ENCODE results near the gene CACNA2D3.

The CACNA2D3 gene

DNA sequence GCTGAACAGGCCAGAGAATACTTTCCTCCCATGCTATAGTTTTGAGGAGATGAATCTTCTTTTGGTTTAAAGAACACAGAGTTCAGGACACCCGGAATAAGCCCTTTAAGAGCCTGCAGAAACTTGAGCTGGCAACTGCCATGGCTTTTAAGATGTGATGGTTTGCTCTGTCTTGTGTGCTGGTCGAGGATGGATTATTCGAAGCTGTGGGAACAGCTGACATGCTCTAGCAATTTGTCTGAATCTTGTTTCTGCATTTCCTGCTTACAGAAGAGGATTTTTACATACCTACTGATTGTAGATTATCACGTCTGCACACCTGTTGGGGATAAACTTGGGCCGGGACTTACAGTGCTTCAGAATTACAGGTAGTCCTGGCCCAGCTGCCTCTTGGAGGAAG, 408.6 kb downstream of the CACNA2D3 start:
- no peak for DNase-seq (ENCODE audit: low read depth)

DNA sequence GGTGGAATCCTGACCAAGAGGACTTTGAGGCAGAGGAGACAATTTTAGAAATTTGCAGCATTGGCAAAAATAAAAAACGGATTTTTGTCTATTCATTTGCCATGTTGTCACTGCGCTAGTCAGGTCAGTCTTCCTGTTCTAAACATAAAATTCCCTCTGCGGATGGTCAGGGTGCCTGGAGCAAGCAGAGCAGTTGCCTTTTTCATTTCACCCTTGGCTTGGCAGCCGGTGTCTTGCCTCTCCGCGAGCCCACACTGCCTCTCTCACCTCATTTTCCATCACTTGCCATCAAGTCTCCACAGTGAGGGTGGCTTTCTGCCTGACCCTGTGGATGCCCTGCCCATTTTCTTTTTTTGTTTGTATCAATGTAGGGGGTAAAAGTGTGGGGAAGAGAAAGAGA, 409.4 kb downstream of the CACNA2D3 start:
- DNase-seq (ENCODE audit: low read depth) = no peak

DNA sequence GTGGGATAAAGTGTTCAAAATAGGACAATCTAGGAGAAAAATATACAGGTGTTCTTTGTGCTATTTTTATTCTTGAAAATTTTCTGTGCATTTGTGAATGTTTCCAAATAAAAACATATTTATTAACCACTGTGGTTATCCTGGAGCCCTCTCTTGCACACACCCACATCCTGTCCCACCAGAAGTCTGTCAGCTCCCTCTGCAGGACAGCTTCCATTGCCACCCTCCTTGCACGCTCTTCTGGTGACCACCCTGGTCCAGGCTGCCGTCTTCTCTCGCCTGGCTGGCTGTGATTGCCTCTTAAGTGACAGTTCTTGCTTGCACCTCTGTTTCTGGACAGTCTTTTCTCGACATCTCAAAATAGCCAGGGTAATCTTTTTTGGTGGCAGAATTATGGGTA, 411.5 kb downstream of the CACNA2D3 start:
- no peak for DNase-seq (ENCODE audit: low read depth)

DNA sequence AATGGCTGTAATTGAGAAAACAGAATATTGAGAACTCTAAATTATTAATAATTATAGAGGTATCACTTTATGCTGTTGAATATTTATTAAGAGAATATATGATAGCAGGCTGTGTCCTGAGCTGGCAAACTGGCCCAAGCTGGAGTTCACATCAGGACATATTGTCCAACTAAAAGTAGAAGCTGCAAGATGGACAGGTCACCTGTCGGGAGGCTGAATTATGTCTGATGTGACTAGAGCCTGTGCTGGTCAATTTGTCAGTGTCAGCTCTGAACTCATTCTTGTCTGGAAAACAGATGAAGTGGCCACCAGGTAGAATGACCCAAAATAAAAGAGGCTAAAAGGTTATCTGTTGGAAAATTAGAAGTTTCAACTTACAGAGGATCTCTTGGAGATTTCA, 413.3 kb downstream of the CACNA2D3 start:
- no peak for DNase-seq (ENCODE audit: low read depth)

DNA sequence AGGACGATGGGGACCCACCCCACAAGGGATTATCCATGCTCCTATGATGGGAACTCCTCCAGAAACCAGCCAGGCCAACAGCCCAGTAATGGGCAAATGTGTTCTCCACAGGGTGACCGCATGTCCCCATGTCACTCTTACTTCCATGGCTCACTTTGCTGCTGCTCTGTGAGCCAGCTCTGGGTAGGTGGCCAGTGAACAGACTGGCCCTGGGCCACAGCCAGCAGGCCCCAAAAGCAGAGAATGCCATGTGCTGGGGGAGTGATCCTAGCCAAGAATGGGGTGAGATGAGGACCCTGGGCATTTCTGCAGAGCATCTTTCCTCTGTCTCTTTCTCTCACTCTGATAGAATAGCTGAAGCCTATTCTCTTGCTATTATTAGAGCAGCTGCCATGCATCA, 414.1 kb downstream of the CACNA2D3 start:
- no peak for DNase-seq (ENCODE audit: low read depth)

DNA sequence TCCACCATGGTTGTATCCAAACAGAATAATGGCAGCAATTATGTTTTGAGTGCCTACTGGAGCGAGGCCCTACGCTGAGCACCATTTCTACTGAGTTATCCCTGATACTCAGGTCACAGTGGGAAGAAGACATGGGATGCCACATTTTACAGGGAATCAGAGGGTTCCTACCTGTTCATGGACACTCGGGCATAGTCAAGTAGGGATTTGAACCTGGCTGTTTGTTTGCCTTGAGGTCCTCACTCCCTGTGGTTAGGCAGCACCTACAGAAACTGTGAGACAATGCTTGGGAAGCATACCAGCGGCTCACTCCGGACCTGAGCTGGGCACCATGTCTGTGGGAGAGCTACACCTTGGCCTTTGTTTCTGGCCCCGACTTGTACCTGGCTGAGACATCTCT, 415.2 kb downstream of the CACNA2D3 start:
- no peak for DNase-seq (ENCODE audit: low read depth)

DNA sequence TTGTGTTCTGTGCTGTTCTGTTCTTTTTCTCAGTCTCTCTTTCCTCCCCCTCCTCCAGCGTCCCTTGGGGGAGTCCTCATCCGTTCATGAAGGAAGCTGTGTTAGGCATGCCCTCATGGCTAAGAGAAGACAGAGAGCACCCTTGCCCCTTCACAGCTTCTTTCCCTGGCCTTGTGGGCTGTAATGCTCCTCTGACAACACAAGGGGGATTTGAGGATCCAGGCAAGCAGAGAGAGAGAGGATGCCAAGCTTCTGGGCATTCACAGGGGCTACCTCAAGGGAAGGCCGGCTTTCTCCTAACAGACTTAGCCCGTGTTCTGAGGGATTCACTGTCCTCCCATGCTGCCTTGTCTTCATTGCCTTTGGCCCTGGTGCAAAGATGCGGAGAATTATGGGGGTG, 416.0 kb downstream of the CACNA2D3 start:
- DNase-seq (ENCODE audit: low read depth) = no peak

DNA sequence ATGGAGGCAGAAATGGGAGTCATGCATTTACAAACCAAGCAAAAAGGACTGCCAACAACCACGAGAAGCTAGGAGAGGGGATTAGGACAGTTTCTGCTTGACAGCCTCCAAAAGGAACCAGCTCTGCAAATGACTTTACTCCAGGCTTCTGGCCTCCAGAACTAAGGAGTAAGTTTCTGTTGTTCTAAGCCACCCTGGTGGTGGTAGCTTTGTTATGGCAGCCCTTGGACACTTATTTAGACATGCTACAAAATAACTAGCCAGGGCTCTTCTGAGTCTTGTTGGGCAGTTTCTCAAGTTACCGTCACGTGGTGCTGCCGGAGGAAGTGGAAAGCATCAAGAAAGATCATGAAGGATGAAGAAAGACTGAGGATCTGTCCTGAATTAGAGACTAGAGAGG, 419.0 kb downstream of the CACNA2D3 start:
- no peak for DNase-seq (ENCODE audit: low read depth)

DNA sequence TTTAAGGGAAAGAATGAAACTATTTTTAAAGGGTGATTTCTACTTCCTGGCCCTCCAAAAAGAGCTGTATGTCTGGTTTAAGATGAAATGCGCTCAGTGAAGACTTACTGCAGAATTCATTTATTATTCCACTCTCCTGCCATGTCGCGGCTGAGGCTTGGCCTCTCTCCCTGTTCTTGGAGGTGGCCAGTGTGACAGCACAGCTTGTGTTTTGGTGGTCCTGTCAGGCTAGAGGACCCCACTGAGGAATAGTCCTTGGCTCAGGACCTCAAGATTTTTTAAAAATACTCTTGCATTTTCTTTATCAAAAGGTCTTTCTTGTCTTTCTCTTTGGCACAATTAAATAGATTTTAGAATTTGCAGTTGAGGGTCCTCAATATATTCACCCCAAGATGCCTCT, 421.1 kb downstream of the CACNA2D3 start:
- DNase-seq (ENCODE audit: low read depth) = no peak

DNA sequence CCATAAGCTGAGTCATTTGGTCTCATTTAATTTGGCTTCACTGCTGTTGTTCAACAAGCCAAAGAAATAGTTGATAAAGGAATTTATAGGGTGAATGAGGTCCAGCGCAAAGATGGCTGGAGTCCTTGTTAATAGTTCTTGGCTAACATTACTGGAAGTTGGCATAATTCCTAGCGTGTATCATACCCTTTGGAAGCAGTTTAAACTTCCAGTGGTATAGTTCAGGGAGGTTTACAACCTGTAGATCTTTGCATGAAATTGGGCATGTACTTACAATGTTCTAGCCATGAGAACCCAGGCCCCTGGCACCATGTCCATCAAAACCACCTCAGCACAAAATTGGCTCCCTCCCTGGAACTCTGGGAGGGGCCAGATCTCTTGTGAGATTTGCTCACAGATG, 424.7 kb downstream of the CACNA2D3 start:
- no peak for DNase-seq (ENCODE audit: low read depth)

DNA sequence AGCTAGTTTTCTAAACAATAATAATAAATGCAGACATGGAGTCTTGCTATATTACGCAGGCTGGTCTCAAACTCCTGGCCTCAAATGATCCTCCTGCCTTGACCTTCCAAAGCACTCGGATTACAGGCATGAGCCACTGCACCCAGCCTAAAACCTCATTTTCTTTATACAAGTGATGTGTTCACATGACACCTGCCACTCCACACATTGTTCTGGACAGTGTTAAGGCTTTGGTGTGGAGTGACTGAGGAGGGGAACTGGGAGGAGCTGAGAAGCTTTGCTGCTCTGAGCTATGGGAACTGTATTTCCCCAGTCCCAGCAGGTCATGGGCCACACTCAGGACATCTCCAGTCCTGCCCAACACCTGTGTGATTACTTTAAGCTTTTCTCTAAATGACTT, 425.5 kb downstream of the CACNA2D3 start:
- DNase-seq (ENCODE audit: low read depth) = no peak

DNA sequence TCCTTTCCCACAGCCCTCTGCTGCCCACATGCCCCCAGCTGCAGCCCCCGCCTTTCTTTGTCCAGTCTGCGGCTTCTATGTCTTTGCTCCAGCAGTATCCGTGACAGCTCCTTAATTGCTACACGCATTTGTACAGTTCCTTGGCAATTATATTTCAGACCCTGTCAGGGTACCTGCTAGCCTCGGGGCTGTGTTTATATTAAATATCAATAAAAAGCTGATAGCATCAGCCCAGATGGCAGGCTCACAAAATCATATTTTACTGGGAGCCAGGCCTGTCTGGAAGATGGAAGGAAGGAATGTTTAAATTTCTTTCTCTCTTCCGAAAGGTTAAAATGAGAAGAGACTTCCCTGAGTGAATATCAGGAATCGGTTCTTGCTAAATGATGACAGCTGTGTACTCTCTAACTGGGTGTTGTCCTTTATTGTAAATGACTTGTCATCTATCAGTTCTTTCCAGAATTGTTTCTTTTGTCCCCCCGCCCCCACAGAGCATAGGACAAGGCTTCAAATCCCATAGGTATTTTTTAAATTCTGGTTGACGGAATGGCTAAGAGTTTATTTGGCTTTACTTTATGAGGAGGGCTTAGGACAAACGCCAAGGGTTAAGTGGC, 427.4 kb downstream of the CACNA2D3 start:
- no peak for DNase-seq (ENCODE audit: low read depth)

DNA sequence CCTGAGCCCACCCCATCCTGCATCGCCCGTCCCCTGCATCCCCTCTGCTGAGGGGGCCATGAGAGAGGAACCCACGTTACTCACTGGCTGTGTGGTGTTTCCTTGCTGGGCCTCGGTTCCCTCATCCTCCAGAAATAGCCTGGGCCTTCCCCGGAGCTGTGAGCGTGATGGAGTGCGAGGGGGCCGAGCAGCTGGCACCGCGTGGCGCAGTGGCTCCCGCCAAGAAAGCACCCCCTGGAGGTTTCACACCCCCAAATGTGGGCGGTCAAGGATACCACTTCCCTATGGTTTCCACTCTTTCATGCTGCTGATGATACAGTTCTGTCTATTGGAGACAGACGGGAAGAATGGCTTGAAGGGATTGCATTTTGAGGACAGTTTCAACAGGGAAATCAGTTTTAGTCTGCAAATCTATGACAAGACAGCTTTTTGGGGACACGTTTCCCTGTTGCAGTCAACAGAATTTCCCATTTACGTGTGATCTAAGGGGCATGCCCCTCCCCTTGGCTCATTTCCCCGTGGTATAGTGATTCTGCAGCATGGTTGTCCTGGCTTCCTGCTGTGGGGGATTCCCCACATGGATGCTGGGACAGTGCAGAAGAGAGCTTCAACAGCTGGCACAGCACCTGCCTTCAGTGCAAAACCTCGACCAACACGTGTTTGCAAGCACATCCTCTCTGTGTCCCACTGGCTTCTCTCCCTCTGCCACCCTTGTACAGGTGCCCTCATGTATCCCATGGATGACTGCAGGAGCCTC, 428.0 kb downstream of the CACNA2D3 start:
- no peak for DNase-seq (ENCODE audit: low read depth)

DNA sequence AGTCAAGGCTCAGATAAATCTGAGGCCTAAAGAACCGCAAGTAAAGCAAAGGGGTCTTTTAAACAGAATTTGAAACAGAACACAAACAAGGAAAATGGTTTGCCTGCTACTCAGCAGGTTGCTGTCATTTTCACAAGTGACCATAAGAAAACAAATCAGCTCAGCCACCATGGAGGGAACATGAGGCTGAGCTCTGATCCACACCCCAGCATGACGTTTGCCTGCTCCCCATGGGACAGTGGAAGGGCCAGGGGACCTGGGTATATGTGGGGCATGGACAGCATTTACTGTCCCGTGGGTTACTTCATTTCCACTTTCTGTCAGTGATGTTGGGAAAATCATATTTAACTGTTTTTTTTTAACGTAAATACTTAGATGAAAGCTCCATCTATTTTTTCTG, 434.3 kb downstream of the CACNA2D3 start:
- no peak for DNase-seq (ENCODE audit: low read depth)

DNA sequence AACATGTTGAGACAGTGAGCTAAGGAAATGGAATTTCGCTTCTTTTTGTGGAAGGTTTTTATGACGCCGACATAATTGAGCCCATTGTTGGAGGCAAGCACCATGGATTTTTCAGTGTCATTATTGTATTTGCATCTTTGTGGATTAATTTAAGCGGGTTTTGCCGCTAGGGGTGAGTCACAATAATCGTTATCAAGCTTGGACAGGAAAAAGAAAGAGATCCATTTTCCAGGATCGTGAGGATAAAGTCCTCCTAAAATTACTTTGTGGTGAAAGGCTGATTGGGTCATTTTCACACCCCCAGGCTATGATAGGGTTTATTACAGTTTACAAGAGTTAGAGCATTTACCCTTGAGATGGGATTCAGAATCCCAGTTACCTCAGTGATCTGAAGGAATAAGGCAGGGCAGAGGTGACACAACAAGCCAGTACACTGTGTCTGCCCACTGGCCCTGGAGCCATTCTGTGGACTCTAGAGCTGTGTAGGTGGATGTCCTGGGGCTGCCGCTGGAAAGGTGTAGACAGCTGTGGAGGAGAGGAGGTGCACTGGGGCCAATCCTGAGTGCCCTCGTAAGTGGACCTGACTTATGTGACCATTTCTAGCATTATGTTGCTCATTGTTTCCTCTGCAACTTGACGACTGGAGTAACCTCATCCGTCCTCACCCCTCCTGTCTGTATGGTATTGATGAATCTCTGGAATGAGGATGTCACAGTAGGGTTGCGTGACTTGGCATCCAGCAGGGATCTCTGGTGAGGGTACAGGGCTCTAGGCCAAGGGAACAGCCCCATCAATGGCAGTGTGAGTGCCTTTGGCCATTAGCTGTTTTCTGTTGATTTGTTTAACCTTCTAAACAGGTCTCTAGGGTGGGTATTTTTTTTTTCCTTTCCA, 435.4 kb downstream of the CACNA2D3 start:
- no peak for DNase-seq (ENCODE audit: low read depth)

DNA sequence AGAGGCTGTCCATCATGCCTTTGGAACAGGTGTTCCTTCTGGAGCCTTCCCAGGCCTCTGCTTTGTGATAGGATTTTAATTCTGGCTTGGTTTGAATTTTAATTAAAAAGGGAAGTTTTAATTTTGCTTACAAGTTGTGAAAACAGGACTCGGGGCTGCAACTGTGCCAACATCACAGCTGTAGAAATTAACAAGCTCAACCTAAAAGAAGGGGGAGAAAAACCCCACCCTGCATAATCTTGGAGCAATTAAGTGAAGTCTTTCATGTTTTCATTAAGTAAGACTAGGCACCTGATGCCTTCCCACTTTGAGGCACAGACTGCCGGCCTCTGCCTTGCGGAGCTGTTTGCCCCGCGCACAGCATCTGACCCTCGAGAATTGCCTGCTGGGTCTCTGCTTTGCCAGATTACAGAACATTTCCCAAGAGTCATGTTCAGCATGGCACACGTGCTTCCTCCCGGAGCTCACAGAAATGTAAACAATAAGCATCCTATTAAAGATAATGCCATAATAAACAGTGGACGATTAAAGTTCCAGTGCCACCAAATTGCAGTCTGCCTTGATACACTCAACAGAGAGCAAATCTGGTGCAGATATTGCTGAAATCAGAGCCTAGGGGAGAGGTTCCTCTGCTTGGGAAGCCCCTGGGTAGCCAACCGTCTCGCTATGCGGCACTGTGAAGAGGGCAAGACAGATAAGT, 441.3 kb downstream of the CACNA2D3 start:
- DNase-seq (ENCODE audit: low read depth) = no peak

DNA sequence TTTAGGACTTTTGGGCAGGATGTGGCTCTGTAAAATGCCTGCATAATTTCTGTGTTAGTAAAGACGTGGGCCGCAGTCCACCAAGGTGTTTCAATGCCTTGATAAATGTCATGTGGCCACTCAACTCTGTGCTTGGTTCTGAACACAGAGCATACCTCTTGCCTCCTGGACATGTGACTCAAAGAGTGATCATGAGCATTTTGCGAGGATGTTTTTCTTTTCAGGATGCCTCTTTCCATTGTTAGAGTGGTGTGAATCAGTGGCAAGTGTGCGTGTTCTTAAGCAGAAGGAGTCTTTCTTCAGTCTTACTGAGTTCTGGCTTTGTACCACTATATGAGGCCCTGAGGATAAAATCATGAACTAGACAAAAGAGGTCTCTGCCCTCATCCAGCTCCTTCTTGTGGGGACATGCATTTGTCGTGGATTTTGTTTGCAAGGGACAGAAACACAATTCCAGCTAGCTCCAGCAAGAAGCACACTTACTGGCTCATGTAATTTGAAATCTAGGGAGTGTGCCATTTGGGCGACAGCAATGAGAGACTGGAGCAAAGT, 442.1 kb downstream of the CACNA2D3 start:
- DNase-seq (ENCODE audit: low read depth) = no peak

DNA sequence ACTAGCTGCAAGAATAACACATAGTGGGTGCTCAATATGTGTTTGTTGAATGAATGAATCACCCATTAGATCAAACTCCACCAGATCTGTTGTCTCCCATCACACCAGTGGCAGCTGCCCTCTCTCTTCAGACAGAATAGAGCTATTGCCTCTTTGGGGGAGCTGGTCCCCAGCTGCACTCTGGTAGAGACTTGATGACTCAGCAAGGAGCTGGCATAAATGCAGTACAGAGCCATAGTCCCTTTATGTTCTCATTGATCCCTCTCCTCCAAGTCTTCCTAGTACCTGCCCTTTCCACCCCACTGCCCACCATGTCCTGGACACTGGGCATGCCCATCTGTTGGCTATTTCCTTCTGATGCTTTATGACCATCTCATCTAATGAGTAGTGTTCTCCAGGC, 443.6 kb downstream of the CACNA2D3 start:
- DNase-seq (ENCODE audit: low read depth) = no peak

DNA sequence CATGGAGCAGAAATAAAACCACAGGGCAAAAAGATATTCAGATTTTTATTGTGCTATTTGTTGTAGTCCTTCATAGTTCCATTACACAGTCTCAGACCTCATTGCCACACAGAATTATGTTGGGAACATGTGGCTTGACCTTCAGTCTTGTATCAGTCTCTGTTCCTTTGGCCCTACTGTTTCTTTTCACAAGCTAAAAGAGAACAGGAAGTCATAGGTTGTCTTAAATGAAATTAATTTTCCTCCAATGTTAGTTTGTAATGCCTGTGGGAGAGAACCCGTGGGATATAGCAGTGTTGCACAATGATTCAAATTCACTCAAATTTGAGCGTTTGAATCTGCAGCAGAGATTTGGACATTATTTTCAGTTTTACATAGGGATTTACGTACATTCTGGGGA, 445.6 kb downstream of the CACNA2D3 start:
- DNase-seq (ENCODE audit: low read depth) = no peak

DNA sequence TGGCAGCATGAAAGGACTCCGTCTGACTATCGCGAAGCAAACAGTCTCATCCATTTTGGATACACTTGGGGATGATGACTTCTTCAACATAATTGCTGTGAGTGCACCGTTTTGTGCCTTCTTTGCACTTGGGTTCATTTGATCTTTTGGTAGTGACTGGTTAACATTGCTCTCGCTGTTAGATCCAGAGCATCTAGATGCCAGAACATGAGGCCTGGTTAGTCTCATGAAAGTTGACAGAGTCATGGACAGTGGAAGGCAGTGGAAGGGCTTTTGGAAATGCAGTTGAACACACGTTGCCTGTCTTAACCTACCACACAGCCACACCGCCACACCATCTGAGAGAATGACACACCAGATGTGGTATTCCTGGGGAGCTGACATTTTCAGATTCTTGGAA, 447.7 kb downstream of the CACNA2D3 start:
- DNase-seq (ENCODE audit: low read depth) = no peak

DNA sequence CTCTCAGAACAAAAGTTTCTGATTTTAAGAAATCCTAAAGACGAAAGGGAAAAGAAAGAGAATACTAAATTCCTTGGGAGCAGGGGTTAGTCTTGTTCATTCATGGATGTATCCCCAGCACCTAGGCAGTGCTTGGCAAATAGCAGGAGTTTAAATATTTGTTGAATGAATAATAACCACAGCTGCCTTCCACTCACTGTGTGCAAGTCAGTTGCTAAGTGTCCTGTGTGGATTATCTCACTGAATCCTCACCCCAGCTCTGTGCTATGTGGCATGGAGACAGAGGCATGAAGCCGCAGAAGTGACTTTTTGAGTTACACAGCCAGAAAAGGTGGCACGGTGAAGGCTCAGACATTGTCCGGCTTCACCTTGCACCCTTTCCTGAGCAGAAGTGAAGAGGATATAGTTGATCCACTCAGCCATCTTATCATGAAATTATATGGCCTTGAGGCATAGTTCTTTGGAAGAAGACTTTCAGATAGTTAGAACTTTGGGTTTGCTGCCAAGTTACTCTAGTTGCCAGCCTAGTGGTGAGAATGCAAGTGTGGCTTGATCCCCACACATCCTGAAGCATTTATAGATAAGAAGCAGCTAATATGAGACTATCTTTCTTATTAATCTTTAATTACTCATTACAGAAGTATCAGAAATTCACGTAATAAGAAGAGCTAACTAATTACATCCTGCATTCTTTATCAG, 450.0 kb downstream of the CACNA2D3 start:
- no peak for DNase-seq (ENCODE audit: low read depth)

DNA sequence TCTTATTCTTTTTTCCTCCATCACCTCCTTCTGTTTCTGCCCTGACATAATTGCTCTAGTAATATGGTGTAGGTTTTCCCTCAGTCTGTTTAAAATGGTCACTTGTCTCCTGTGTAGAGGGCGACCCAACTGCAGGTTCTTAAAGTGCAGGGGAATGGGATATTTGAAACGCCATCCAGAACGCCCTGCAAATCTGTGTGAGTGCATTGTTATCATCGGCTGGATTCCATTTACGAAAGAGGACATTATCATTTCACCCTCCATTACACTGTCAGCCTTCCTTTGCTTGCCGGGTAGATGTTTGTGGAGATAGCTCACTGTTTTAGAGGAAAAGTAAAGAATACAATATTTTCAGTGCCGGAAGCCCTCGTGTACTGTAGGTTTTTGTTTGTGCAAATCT, 451.5 kb downstream of the CACNA2D3 start:
- no peak for DNase-seq (ENCODE audit: low read depth)
